K562 (cell line): ENCODE results near the gene MTIF3. TPM values are rescaled to one million over a fixed set of nuclear protein-coding genes. Genes with fewer than 3 reads are reported as not detected.

ENCODE experiments used
- AFF4 ChIP-seq: sonication (generic); formaldehyde crosslinking; IDR thresholded peaks from 2 replicates; pipeline ENCODE4 v1.8.0; 2023; ENCODE audit warnings: mild to moderate bottlenecking, missing genetic modification reagents
- ARID2 ChIP-seq: fragments of 450-650 bp; IDR thresholded peaks from 2 replicates; pipeline ENCODE4 v1.6.1; 2017; ENCODE audit warnings: antibody characterized with exemption, mild to moderate bottlenecking
- BACH1 ChIP-seq: fragments of 200-800 bp; sonication (Bioruptor generic); IDR thresholded peaks from 2 replicates; pipeline ENCODE4 v1.6.1; 2016; ENCODE audit warnings: missing genetic modification characterization, missing compliant biosample characterization
- CUX1 ChIP-seq: fragments of 200-800 bp; sonication (Bioruptor generic); IDR thresholded peaks from 2 replicates; pipeline ENCODE4 v1.6.1; 2016; ENCODE audit warnings: missing genetic modification characterization, missing compliant biosample characterization
- GABPB1 ChIP-seq: sonication (generic); formaldehyde crosslinking; IDR thresholded peaks from 2 replicates; pipeline ENCODE4 v1.8.0; 2022; ENCODE audit warnings: mild to moderate bottlenecking, missing genetic modification reagents
- HNRNPK ChIP-seq: fragments of 200-400 bp; formaldehyde crosslinking; IDR thresholded peaks from one replicate; pipeline ENCODE4 v1.6.1; 2018; ENCODE audit warnings: mild to moderate bottlenecking, low read depth, low read length; ENCODE audit not compliant: poor library complexity, severe bottlenecking
- KLF1 ChIP-seq: fragments of 450-650 bp; IDR thresholded peaks from 2 replicates; pipeline ENCODE4 v1.6.1; 2016; ENCODE audit warnings: missing genetic modification characterization, missing compliant biosample characterization
- KLF16 ChIP-seq: IDR thresholded peaks from 2 replicates; pipeline ENCODE4 v1.6.1; 2016; ENCODE audit warnings: antibody characterized with exemption
- NR0B1 ChIP-seq: fragments of 450-650 bp; IDR thresholded peaks from one replicate; pipeline ENCODE4 v1.6.1; 2018; ENCODE audit warnings: mild to moderate bottlenecking, moderate library complexity; ENCODE audit not compliant: partially characterized antibody
- PTBP1 ChIP-seq: fragments of 200-400 bp; formaldehyde crosslinking; IDR thresholded peaks from 2 replicates; pipeline ENCODE4 v1.6.1; 2017; ENCODE audit warnings: low read depth, low read length
- SMAD2 ChIP-seq: fragments of 150-350 bp; IDR thresholded peaks from 2 replicates; pipeline ENCODE4 v1.6.1; 2014; ENCODE audit warnings: low read depth, mild to moderate bottlenecking, low read length
- SNAPC5 ChIP-seq: fragments of 250-450 bp; sonication (Bioruptor Pico); IDR thresholded peaks from 2 replicates; pipeline ENCODE4 v1.8.0; 2021; ENCODE audit warnings: moderate library complexity, mild to moderate bottlenecking, inconsistent platforms
- TGIF2 ChIP-seq: sonication (generic); formaldehyde crosslinking; IDR thresholded peaks from 2 replicates; pipeline ENCODE4 v1.8.1; 2022; ENCODE audit warnings: mild to moderate bottlenecking, missing genetic modification reagents, moderate library complexity
- YBX1 ChIP-seq: fragments of 450-650 bp; IDR thresholded peaks from 2 replicates; pipeline ENCODE4 v1.7.1; 2016; ENCODE audit warnings: mild to moderate bottlenecking
- ZNF121 ChIP-seq: sonication (generic); formaldehyde crosslinking; conservative IDR thresholded peaks from 2 replicates; pipeline ENCODE4 v1.8.0; 2022; ENCODE audit warnings: missing genetic modification reagents
- ZNF232 ChIP-seq: sonication (generic); formaldehyde crosslinking; IDR thresholded peaks from 2 replicates; pipeline ENCODE4 v1.8.0; 2022; ENCODE audit warnings: mild to moderate bottlenecking, missing genetic modification reagents
- ZNF583 ChIP-seq: fragments of 250-450 bp; sonication (Bioruptor Pico); IDR thresholded peaks from 2 replicates; pipeline ENCODE4 v1.4.0; 2020
- ZSCAN32 ChIP-seq: fragments of 450-650 bp; formaldehyde crosslinking; IDR thresholded peaks from 2 replicates; pipeline ENCODE4 v1.4.0; 2020; ENCODE audit warnings: mild to moderate bottlenecking, moderate library complexity
- polyA plus RNA-seq, 8 experiments: library from polyadenylated mRNA; depleted of rRNA in 4 of 8; stranded (reverse) in 5 of 8; unstranded in 3 of 8; fragments of >200 nt; fragmentation: Nextera tagmentation in 2 of 8; fragmentation: Illumina TruSeq in 1 of 8; extraction: Ambion mirVana in 2 of 8; extraction: Trizol in 1 of 8; gene quantifications; 2 replicates each; pipeline versions ENCODE4 v1.2.1 to v1.2.3, GENCODE V29; 2011 to 2014; ENCODE audit warnings: inconsistent platforms in 1 of 8, missing spikeins in 1 of 8
- total RNA-seq, 7 experiments: library from RNA; depleted of rRNA in 6 of 7; stranded (reverse); fragments of >200 nt in 6 of 7; fragmentation: Illumina TruSeq in 2 of 7; extraction: Trizol in 2 of 7; gene quantifications; 2 replicates each; pipeline versions ENCODE4 v1.2.1 to v1.2.3, GENCODE V29; 2011 to 2021; ENCODE audit warnings: low replicate concordance in 1 of 7

Gene MTIF3
- total and polyA plus RNA-seq, 9 of the 15 experiments (the other 6 are each of a cell fraction or from before 2014, with no cell fraction given), result 23.5 to 73.6 (median 45.2) TPM

GRCh38 chr13:27428160-27428559 is 22.2 kb downstream of the MTIF3 start (continued):
- no peak for TF ChIP-seq AFF4
- TF ChIP-seq TGIF2 (CRISPR knock-in tag), result no peak
- no peak for TF ChIP-seq HNRNPK
- no peak for TF ChIP-seq CUX1 (CRISPR knock-in tag)
- TF ChIP-seq YBX1, result no peak
- no peak for TF ChIP-seq GABPB1 (CRISPR knock-in tag)
- no peak for TF ChIP-seq PTBP1
- TF ChIP-seq SNAPC5 (CRISPR knock-in tag), result no peak
- TF ChIP-seq ARID2, result no peak
- no peak for TF ChIP-seq ZNF583
- TF ChIP-seq SMAD2, result no peak
- no peak for TF ChIP-seq KLF16
- no peak for TF ChIP-seq NR0B1
- no peak for TF ChIP-seq BACH1 (tag)
- TF ChIP-seq ZSCAN32 (CRISPR knock-in tag), result no peak
- no peak for TF ChIP-seq KLF1 (tag)
- no peak for TF ChIP-seq ZNF232
- TF ChIP-seq ZNF121 (CRISPR knock-in tag), result no peak
